ENCODE data around the gene GPR153.
"Not testable (repeated sequence)": the region's sequence is repeated elsewhere in the genome, so short reads cannot be mapped to it uniquely, and the experiment has no call there.

Gene GPR153

GRCh38 chr1:6260961-6261614, at the start of gene GPR153:
GPR153 (minus strand) TSS chr1:6261098; CDS start chr1:6254905, 6,193 bp downstream.
- DNase-seq, result peak; percentile 50

GRCh38 chr1:6310116-6310848, 49.4 kb upstream of the GPR153 start:
- no peak for DNase-seq

- no peak for DNase-seq
Observed at GRCh38 chr1:6309564-6309963, 48.7 kb upstream of the GPR153 start.

GRCh38 chr1:6308449-6308848, 47.6 kb upstream of the GPR153 start:
- DNase-seq, result no peak

- DNase-seq, result not testable (repeated sequence)
Observed at GRCh38 chr1:6307682-6308081, 46.8 kb upstream of the GPR153 start.

GRCh38 chr1:6307099-6307498, 46.2 kb upstream of the GPR153 start:
- DNase-seq, result no peak

GRCh38 chr1:6303397-6304012, 42.6 kb upstream of the GPR153 start:
- DNase-seq, result no peak

- no peak for DNase-seq
Observed at GRCh38 chr1:6302568-6302967, 41.7 kb upstream of the GPR153 start.

- DNase-seq, result no peak
Observed at GRCh38 chr1:6301526-6301925, 40.6 kb upstream of the GPR153 start.

GRCh38 chr1:6300342-6301048, 39.6 kb upstream of the GPR153 start:
- no peak for DNase-seq

- no peak for DNase-seq
Observed at GRCh38 chr1:6299557-6300165, 38.8 kb upstream of the GPR153 start.

- no peak for DNase-seq
Observed at GRCh38 chr1:6298940-6299465, 38.1 kb upstream of the GPR153 start.

GRCh38 chr1:6298530-6298929, 37.6 kb upstream of the GPR153 start:
- DNase-seq, result no peak

GRCh38 chr1:6295910-6296309, 35.0 kb upstream of the GPR153 start:
- no peak for DNase-seq

- peak; percentile 22 for DNase-seq
Observed at GRCh38 chr1:6294890-6295556, 34.1 kb upstream of the GPR153 start.

GRCh38 chr1:6294080-6294889, 33.4 kb upstream of the GPR153 start:
- peak; percentile 11 for DNase-seq

- no peak for DNase-seq
Observed at GRCh38 chr1:6292102-6292501, 31.2 kb upstream of the GPR153 start.

- DNase-seq, result no peak
Observed at GRCh38 chr1:6288665-6289064, 27.8 kb upstream of the GPR153 start.

- no peak for DNase-seq
Observed at GRCh38 chr1:6288026-6288425, 27.1 kb upstream of the GPR153 start.

- no peak for DNase-seq
Observed at GRCh38 chr1:6287431-6287886, 26.6 kb upstream of the GPR153 start.

- DNase-seq, result no peak
Observed at GRCh38 chr1:6287029-6287428, 26.1 kb upstream of the GPR153 start.
